ENCODE results near the gene PCDH7.

Gene PCDH7

GRCh38 chr4:30718021-30718542, 2.1 kb upstream of the PCDH7 start (continued):
- no peak for TF ChIP-seq PBX3 (CRISPR knock-in tag; IDR thresholded peaks at IDR 0.05)
- TF ChIP-seq ZNF776 (tag by site-specific recombination; IDR thresholded peaks at IDR 0.05; ENCODE audit: borderline replicate concordance) = no peak
- no peak for TF ChIP-seq ZNF324 (tag by site-specific recombination; IDR thresholded peaks at IDR 0.05)
- no peak for TF ChIP-seq ZNF221 (tag by site-specific recombination; IDR thresholded peaks at IDR 0.05; ENCODE audit: borderline replicate concordance)
- TF ChIP-seq, protein P1, sequence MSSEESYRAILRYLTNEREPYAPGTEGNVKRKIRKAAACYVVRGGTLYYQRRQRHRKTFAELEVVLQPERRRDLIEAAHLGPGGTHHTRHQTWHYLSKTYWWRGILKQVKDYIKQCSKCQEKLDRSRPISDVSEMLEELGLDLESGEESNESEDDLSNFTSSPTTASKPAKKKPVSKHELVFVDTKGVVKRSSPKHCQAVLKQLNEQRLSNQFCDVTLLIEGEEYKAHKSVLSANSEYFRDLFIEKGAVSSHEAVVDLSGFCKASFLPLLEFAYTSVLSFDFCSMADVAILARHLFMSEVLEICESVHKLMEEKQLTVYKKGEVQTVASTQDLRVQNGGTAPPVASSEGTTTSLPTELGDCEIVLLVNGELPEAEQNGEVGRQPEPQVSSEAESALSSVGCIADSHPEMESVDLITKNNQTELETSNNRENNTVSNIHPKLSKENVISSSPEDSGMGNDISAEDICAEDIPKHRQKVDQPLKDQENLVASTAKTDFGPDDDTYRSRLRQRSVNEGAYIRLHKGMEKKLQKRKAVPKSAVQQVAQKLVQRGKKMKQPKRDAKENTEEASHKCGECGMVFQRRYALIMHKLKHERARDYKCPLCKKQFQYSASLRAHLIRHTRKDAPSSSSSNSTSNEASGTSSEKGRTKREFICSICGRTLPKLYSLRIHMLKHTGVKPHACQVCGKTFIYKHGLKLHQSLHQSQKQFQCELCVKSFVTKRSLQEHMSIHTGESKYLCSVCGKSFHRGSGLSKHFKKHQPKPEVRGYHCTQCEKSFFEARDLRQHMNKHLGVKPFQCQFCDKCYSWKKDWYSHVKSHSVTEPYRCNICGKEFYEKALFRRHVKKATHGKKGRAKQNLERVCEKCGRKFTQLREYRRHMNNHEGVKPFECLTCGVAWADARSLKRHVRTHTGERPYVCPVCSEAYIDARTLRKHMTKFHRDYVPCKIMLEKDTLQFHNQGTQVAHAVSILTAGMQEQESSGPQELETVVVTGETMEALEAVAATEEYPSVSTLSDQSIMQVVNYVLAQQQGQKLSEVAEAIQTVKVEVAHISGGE (tag by site-specific recombination; conservative IDR thresholded peaks at IDR 0.05; ENCODE audit: low read depth) = no peak
- TF ChIP-seq, protein P2, sequence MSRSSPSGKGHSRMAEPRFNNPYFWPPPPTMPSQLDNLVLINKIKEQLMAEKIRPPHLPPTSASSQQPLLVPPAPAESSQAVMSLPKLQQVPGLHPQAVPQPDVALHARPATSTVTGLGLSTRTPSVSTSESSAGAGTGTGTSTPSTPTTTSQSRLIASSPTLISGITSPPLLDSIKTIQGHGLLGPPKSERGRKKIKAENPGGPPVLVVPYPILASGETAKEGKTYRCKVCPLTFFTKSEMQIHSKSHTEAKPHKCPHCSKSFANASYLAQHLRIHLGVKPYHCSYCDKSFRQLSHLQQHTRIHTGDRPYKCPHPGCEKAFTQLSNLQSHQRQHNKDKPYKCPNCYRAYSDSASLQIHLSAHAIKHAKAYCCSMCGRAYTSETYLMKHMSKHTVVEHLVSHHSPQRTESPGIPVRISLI (tag by site-specific recombination; IDR thresholded peaks at IDR 0.05) = no peak
- no peak for TF ChIP-seq ZBTB21 (tag by site-specific recombination; IDR thresholded peaks at IDR 0.05)
- TF ChIP-seq, protein P3, sequence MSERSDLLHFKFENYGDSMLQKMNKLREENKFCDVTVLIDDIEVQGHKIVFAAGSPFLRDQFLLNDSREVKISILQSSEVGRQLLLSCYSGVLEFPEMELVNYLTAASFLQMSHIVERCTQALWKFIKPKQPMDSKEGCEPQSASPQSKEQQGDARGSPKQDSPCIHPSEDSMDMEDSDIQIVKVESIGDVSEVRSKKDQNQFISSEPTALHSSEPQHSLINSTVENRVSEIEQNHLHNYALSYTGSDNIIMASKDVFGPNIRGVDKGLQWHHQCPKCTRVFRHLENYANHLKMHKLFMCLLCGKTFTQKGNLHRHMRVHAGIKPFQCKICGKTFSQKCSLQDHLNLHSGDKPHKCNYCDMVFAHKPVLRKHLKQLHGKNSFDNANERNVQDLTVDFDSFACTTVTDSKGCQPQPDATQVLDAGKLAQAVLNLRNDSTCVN (tag by site-specific recombination; optimal IDR thresholded peaks at IDR 0.05) = peak; percentile 82
- no peak for TF ChIP-seq ZNF654 (tag by site-specific recombination; IDR thresholded peaks at IDR 0.05; ENCODE audit: low read depth)
- TF ChIP-seq, protein P4, sequence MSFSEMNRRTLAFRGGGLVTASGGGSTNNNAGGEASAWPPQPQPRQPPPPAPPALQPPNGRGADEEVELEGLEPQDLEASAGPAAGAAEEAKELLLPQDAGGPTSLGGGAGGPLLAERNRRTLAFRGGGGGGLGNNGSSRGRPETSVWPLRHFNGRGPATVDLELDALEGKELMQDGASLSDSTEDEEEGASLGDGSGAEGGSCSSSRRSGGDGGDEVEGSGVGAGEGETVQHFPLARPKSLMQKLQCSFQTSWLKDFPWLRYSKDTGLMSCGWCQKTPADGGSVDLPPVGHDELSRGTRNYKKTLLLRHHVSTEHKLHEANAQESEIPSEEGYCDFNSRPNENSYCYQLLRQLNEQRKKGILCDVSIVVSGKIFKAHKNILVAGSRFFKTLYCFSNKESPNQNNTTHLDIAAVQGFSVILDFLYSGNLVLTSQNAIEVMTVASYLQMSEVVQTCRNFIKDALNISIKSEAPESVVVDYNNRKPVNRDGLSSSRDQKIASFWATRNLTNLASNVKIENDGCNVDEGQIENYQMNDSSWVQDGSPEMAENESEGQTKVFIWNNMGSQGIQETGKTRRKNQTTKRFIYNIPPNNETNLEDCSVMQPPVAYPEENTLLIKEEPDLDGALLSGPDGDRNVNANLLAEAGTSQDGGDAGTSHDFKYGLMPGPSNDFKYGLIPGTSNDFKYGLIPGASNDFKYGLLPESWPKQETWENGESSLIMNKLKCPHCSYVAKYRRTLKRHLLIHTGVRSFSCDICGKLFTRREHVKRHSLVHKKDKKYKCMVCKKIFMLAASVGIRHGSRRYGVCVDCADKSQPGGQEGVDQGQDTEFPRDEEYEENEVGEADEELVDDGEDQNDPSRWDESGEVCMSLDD (tag by site-specific recombination; IDR thresholded peaks at IDR 0.05) = no peak
- TF ChIP-seq KLF8 (tag by site-specific recombination; IDR thresholded peaks at IDR 0.05) = no peak
- TF ChIP-seq YY2 (tag by site-specific recombination; IDR thresholded peaks at IDR 0.05) = no peak
- TF ChIP-seq ZNF366 (tag by site-specific recombination; conservative IDR thresholded peaks at IDR 0.05) = no peak
- no peak for TF ChIP-seq ZNF48 (tag by site-specific recombination; IDR thresholded peaks at IDR 0.05)
- TF ChIP-seq ZNF24 (tag by site-specific recombination; IDR thresholded peaks at IDR 0.05) = no peak
- no peak for TF ChIP-seq ZNF175 (tag by site-specific recombination; IDR thresholded peaks at IDR 0.05)
- TF ChIP-seq ZFP41 (tag by site-specific recombination; IDR thresholded peaks at IDR 0.05; ENCODE audit: borderline replicate concordance) = no peak
- TF ChIP-seq ZNF704 (tag by site-specific recombination; IDR thresholded peaks at IDR 0.05) = no peak
- no peak for TF ChIP-seq ZNF202 (tag by site-specific recombination; IDR thresholded peaks at IDR 0.05; ENCODE audit: borderline replicate concordance)
- TF ChIP-seq ZNF302 (tag by site-specific recombination; IDR thresholded peaks at IDR 0.05; ENCODE audit: low read depth) = no peak
- no peak for TF ChIP-seq ZBTB1 (tag by site-specific recombination; IDR thresholded peaks at IDR 0.05)
- TF ChIP-seq, protein P5, sequence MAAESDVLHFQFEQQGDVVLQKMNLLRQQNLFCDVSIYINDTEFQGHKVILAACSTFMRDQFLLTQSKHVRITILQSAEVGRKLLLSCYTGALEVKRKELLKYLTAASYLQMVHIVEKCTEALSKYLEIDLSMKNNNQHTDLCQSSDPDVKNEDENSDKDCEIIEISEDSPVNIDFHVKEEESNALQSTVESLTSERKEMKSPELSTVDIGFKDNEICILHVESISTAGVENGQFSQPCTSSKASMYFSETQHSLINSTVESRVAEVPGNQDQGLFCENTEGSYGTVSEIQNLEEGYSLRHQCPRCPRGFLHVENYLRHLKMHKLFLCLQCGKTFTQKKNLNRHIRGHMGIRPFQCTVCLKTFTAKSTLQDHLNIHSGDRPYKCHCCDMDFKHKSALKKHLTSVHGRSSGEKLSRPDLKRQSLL (tag by site-specific recombination; IDR thresholded peaks at IDR 0.05) = no peak
- TF ChIP-seq ZXDB (tag by site-specific recombination; IDR thresholded peaks at IDR 0.05) = no peak; the same call in 1 of the 2 replicates
- TF ChIP-seq ZNF416 (tag by site-specific recombination; IDR thresholded peaks at IDR 0.05) = no peak
- no peak for TF ChIP-seq REST (tag by site-specific recombination; IDR thresholded peaks at IDR 0.05)

All from HEK293 (cell line).